Thymus (tissue), 11 donors: ENCODE results near the gene FCER1G. TPM values are rescaled to one million over a fixed set of nuclear protein-coding genes. Genes with fewer than 3 reads are reported as not detected.
A peak's percentile ranks its signal among the peaks of the same experiment; 100 is the strongest.

Experiments
- DNase-seq, 9 donors: peaks; one replicate each; pipeline ENCODE4 v3.0.0-alpha.2; 2013; ENCODE audit warnings: low spot score in 9 of 9, low read depth in 6 of 9, missing footprints in 1 of 9
- H3K27ac ChIP-seq, 2 donors: one replicate each; pipeline ENCODE4 v1.5.1; 2013; ENCODE audit warnings: control low read depth in 1 of 2, low read depth in 1 of 2, low read length in 1 of 2, mild to moderate bottlenecking in 1 of 2, moderate library complexity in 1 of 2
- H3K27me3 ChIP-seq, 2 donors: one replicate each; pipeline ENCODE4 v1.5.1; 2013; ENCODE audit warnings: low read length in 1 of 2; ENCODE audit not compliant: control insufficient read depth in 2 of 2, insufficient read depth in 1 of 2
- H3K36me3 ChIP-seq, 2 donors: one replicate each; pipeline ENCODE4 v1.5.1; 2013; ENCODE audit warnings: low read length in 1 of 2, mild to moderate bottlenecking in 1 of 2, moderate library complexity in 1 of 2; ENCODE audit not compliant: control insufficient read depth in 2 of 2, insufficient read depth in 2 of 2
- H3K4me1 ChIP-seq, 2 donors: one replicate each; pipeline ENCODE4 v1.5.1; 2013; ENCODE audit warnings: low read length in 2 of 2; ENCODE audit not compliant: control insufficient read depth in 2 of 2, insufficient read depth in 2 of 2
- H3K4me3 ChIP-seq, 2 donors: one replicate each; pipeline ENCODE4 v1.5.1; 2013; ENCODE audit warnings: low read length in 2 of 2, control low read depth in 1 of 2, mild to moderate bottlenecking in 1 of 2
- H3K9me3 ChIP-seq, 2 donors: one replicate each; pipeline ENCODE4 v1.5.1; 2013; ENCODE audit warnings: low read length in 1 of 2, mild to moderate bottlenecking in 1 of 2; ENCODE audit not compliant: control insufficient read depth in 2 of 2, insufficient read depth in 1 of 2
- WGBS: extraction: QIAGEN DNeasy Blood & Tissue Kit; methylation state at CpG from one replicate; pipeline ENCODE4 v1.1.7; 2013; 5-methylcytosine and 5-hydroxymethylcytosine counted together
- polyA plus RNA-seq: library from polyadenylated mRNA; stranded (reverse); fragments of 200-250 nt; gene quantifications from one replicate; pipeline ENCODE4 v1.2.3, GENCODE V29; 2013
- total RNA-seq: library from RNA; stranded (reverse); fragments of 120-200 nt; gene quantifications from one replicate; pipeline ENCODE4 v1.2.4, GENCODE V29; 2013
- donor health status: healthy.

Gene FCER1G
- total and polyA plus RNA-seq, 2 donors: 24.0 to 262 TPM

- 90% methylated on average over 4 of the region's 4 CpGs for WGBS
- H3K27ac ChIP-seq: no peak overlapping the region
- no peak for DNase-seq
- H3K27me3 ChIP-seq: no peaks in the 10 kb centered on the region
- peaks cover 52 to 66% of the 10 kb centered on the region in 2 donors for H3K36me3 ChIP-seq
- no peak overlapping the region for H3K4me3 ChIP-seq
- H3K9me3 ChIP-seq: no peaks in the 10 kb centered on the region
- H3K4me1 ChIP-seq: peaks cover 12 to 21% of the 10 kb centered on the region in 2 donors
These were observed 42.2 kb upstream of the FCER1G start for GRCh38 chr1:161172776-161173376.

GRCh38 chr1:161173711-161174110 lies 41.4 kb upstream of the FCER1G start:
- WGBS: 98% methylated on average over 11 of the region's 11 CpGs
- DNase-seq: no peak
- Histone ChIP-seq H3K27me3 (no peaks in the 10 kb centered on the region), H3K4me3 (no peak overlapping the region), H3K36me3 (peaks cover 52 to 66% of the 10 kb centered on the region in 2 donors), H3K27ac (no peak overlapping the region), H3K9me3 (no peaks in the 10 kb centered on the region), H3K4me1 (peaks cover 12 to 21% of the 10 kb centered on the region in 2 donors)

- no peak overlapping the region for H3K27ac ChIP-seq
- no peaks in the 10 kb centered on the region for H3K27me3 ChIP-seq
- H3K4me3 ChIP-seq: no peak overlapping the region
- H3K36me3 ChIP-seq: peaks cover 47 to 55% of the 10 kb centered on the region in 2 donors
- DNase-seq: no peak
- H3K4me1 ChIP-seq: peaks cover 12 to 21% of the 10 kb centered on the region in 2 donors
- H3K9me3 ChIP-seq: no peaks in the 10 kb centered on the region
- WGBS: 98% methylated on average over 11 of the region's 11 CpGs
These were observed 40.2 kb upstream of the FCER1G start for GRCh38 chr1:161174911-161175310.

DNA sequence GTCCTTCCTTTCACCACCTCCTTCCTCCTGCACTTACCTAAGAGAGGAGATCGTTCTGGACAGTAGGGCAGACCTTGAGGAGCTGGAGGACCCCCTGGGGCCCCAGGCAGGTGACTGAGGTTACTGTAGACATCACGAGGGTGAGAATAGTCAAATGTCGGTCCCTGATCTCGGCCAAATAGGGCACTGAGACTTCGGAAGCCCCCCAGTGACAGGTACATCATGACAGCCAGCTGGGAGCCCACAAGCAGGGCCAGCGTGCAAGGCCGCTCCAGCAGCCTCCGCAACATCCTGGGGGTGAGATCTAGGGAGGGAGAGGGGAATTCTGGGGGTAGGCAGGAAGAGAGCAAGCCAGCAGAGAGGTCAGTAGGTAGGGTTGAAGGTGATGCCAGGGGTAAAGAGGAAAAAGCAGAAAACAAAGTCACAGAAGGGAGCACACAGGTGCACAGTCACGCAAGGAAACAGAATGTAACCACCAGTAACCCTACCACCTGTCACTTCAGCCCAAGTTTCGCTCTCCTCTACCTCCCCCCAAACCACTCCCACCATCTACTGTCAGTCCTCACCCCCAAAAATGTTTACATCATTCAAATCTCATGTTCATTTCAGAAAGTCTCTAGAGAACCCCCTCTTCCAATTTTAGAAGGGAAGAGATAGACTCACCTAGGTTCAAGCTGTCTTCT lies 39.2 kb upstream of the FCER1G start:
- Histone ChIP-seq H3K9me3 (no peaks in the 10 kb centered on the region), H3K27me3 (no peaks in the 10 kb centered on the region), H3K4me1 (peaks cover 12 to 21% of the 10 kb centered on the region in 2 donors), H3K27ac (peak overlapping the region in 1 of 2 donors; percentile 38), H3K36me3 (peaks cover 39 to 46% of the 10 kb centered on the region in 2 donors), H3K4me3 (no peak overlapping the region)
- no peak for DNase-seq
- WGBS: 92% methylated on average over 10 of the region's 10 CpGs

GRCh38 chr1:161176468-161177111 lies 38.5 kb upstream of the FCER1G start:
- WGBS: 32% methylated on average over 17 of the region's 17 CpGs
- Histone ChIP-seq H3K27ac (peak overlapping the region; percentile 71 to 86), H3K9me3 (no peaks in the 10 kb centered on the region), H3K4me3 (peak overlapping the region; percentile 85 to 87), H3K27me3 (no peaks in the 10 kb centered on the region), H3K4me1 (peaks cover 12 to 21% of the 10 kb centered on the region in 2 donors), H3K36me3 (peaks cover 32 to 39% of the 10 kb centered on the region in 2 donors)
- DNase-seq: no peak

- H3K9me3 ChIP-seq: no peaks in the 10 kb centered on the region
- peaks cover 12 to 25% of the 10 kb centered on the region in 2 donors for H3K4me1 ChIP-seq
- 6% methylated on average over 50 of the region's 50 CpGs for WGBS
- peak; percentile 64 to 92 (median 84) for DNase-seq
- H3K36me3 ChIP-seq: peaks cover 25 to 32% of the 10 kb centered on the region in 2 donors
- peak within 1 kb of the TSS; percentile 85 to 87 for H3K4me3 ChIP-seq
- no peaks in the 10 kb centered on the region for H3K27me3 ChIP-seq
- H3K27ac ChIP-seq: peak within 1 kb of the TSS; percentile 71 to 86
These were observed 37.8 kb upstream of the FCER1G start, which contains the start of gene B4GALT3 for GRCh38 chr1:161177112-161177935. B4GALT3 (minus strand) TSS chr1:161177507; CDS start chr1:161176060, 1,447 bp downstream.

- 90% methylated on average over 9 of the region's 9 CpGs for WGBS
- peaks cover 12 to 30% of the 10 kb centered on the region in 2 donors for H3K4me1 ChIP-seq
- H3K27ac ChIP-seq: peak overlapping the region; percentile 68 to 80
- H3K9me3 ChIP-seq: no peaks in the 10 kb centered on the region
- H3K27me3 ChIP-seq: no peaks in the 10 kb centered on the region
- peaks cover 19 to 26% of the 10 kb centered on the region in 2 donors for H3K36me3 ChIP-seq
- no peak for DNase-seq
- H3K4me3 ChIP-seq: peak overlapping the region in 1 of 2 donors; percentile 87
These were observed 37.2 kb upstream of the FCER1G start for GRCh38 chr1:161177936-161178244.

DNA sequence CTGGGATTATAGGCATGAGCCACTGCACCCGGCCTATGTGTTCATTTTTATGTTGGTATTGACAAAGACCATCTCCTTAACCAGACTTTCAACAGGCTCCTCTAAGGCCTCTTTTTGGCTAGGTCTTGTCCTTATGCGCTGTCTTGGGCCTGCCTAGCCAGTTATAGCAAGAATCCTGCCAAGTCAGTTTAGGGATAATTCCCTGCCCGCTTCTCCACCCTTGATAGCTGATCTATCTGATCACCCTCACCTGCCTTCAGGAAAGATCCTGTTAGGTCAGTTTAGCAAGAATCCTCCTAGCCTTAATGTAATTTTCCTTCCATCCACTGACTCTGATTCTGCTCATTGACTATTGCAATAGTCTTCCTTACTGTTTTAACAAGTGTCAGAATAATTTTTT lies 35.4 kb upstream of the FCER1G start:
- Histone ChIP-seq H3K4me1 (peaks cover 12 to 44% of the 10 kb centered on the region in 2 donors), H3K27me3 (no peaks in the 10 kb centered on the region), H3K27ac (no peak overlapping the region), H3K4me3 (no peak overlapping the region), H3K36me3 (peaks cover 5 to 11% of the 10 kb centered on the region in 2 donors), H3K9me3 (no peaks in the 10 kb centered on the region)
- WGBS: 97% methylated on average over 3 of the region's 3 CpGs
- DNase-seq: no peak
